WI38 (cell line): Measurements from ENCODE around the gene RAB40C.

Experiments
- H3K4me3 ChIP-seq: 2 replicates; pipeline ENCODE4 v1.5.1; 2011; ENCODE audit warnings: low read depth, mild to moderate bottlenecking, control low read depth, low read length
- CTCF ChIP-seq: IDR thresholded peaks from 2 replicates; pipeline ENCODE4 v1.5.1; 2012; ENCODE audit warnings: low read depth, mild to moderate bottlenecking, control low read depth, low read length

Gene RAB40C

GRCh38 chr16:606656-607307, 16.9 kb downstream of the RAB40C start:
- H3K4me3 ChIP-seq, result no peak overlapping the region
- TF ChIP-seq CTCF, result no peak

GRCh38 chr16:608019-608418, 18.2 kb downstream of the RAB40C start:
- TF ChIP-seq CTCF, result no peak
- H3K4me3 ChIP-seq, result no peak overlapping the region

- TF ChIP-seq CTCF, result no peak
- no peak overlapping the region for H3K4me3 ChIP-seq
Measured at GRCh38 chr16:609316-609715, 19.4 kb downstream of the RAB40C start.

GRCh38 chr16:609984-610383, 20.1 kb downstream of the RAB40C start:
- no peak overlapping the region for H3K4me3 ChIP-seq
- no peak for TF ChIP-seq CTCF

- peak; percentile 30; the same call in 1 of the 2 replicates for TF ChIP-seq CTCF
- no peak overlapping the region for H3K4me3 ChIP-seq
Measured at GRCh38 chr16:610513-611381, 20.9 kb downstream of the RAB40C start.

- H3K4me3 ChIP-seq, result no peak overlapping the region
- TF ChIP-seq CTCF, result no peak
Measured at GRCh38 chr16:615122-615521, 25.3 kb downstream of the RAB40C start.
